Medulla oblongata (tissue), 1 donor: Measurements from ENCODE around the gene SELPLG.
"Not testable (repeated sequence)": the region's sequence is repeated elsewhere in the genome, so short reads cannot be mapped to it uniquely, and the experiment has no call there.

Source experiments
- DNase-seq: peaks from one replicate; pipeline ENCODE4 v3.0.0-alpha.2; 2015; ENCODE audit errors: extremely low spot score

The SELPLG gene

GRCh38 chr12:108589840-108590229 is 43.9 kb downstream of the SELPLG start:
- no peak for DNase-seq

GRCh38 chr12:108589028-108589839 is 44.5 kb downstream of the SELPLG start:
- no peak for DNase-seq

- DNase-seq: peak; percentile 71
These were observed 45.9 kb downstream of the SELPLG start for GRCh38 chr12:108587826-108588225.

GRCh38 chr12:108586306-108586705 is 47.4 kb downstream of the SELPLG start:
- DNase-seq: no peak

- DNase-seq: no peak
These were observed 47.8 kb downstream of the SELPLG start for GRCh38 chr12:108585864-108586263.

- DNase-seq: no peak
These were observed 49.1 kb downstream of the SELPLG start for GRCh38 chr12:108584456-108585065.

GRCh38 chr12:108583991-108584390 is 49.7 kb downstream of the SELPLG start:
- no peak for DNase-seq

GRCh38 chr12:108582978-108583770 is 50.5 kb downstream of the SELPLG start:
- no peak for DNase-seq

GRCh38 chr12:108582509-108582908 is 51.2 kb downstream of the SELPLG start:
- no peak for DNase-seq

- DNase-seq: no peak
These were observed 52.1 kb downstream of the SELPLG start for GRCh38 chr12:108581311-108582227.

- no peak for DNase-seq
These were observed 53.2 kb downstream of the SELPLG start for GRCh38 chr12:108580531-108580930.

GRCh38 chr12:108578813-108579212 is 54.9 kb downstream of the SELPLG start:
- DNase-seq: no peak

GRCh38 chr12:108578264-108578663 is 55.4 kb downstream of the SELPLG start:
- no peak for DNase-seq

- DNase-seq: no peak
These were observed 56.2 kb downstream of the SELPLG start for GRCh38 chr12:108577458-108577857.

GRCh38 chr12:108576660-108577234 is 56.9 kb downstream of the SELPLG start:
- no peak for DNase-seq

- DNase-seq: no peak
These were observed 58.3 kb downstream of the SELPLG start for GRCh38 chr12:108575199-108575912.

GRCh38 chr12:108574276-108574675 is 59.4 kb downstream of the SELPLG start:
- not testable (repeated sequence) for DNase-seq

GRCh38 chr12:108573317-108573716 is 60.4 kb downstream of the SELPLG start:
- DNase-seq: no peak

GRCh38 chr12:108572166-108572790 is 61.4 kb downstream of the SELPLG start:
- no peak for DNase-seq
